ENCODE measurements around the gene HMCES. TPM values are rescaled to one million over a fixed set of nuclear protein-coding genes. Genes with fewer than 3 reads are reported as not detected.

HMCES gene
- polyA plus RNA-seq, 3 donors = 11.9 to 23.0 (median 18.0) TPM

GRCh38 chr3:129310111-129311011 is 31.7 kb downstream of the HMCES start:
- no peak overlapping the region for H3K4me3 ChIP-seq (replicated peaks in 1 of 3; ENCODE audit: low read depth in 2 of 3, low read length in 3 of 3)
- Mint-ChIP-seq H3K4me3 (peak overlapping the region in 1 of 2 donors; percentile 13), H3K27ac (no peak overlapping the region), H3K27me3 (ENCODE audit: low read depth in 3 of 3) (peaks cover 0 to 7% (median 2%) of the 10 kb centered on the region in 3 donors), H3K36me3 (peaks cover 0 to 1% of the 10 kb centered on the region in 2 donors), H3K9me3 (peaks cover 0 to 2% (median 0%) of the 10 kb centered on the region in 7 donors), H3K4me1 (peaks cover 60% of the 10 kb centered on the region)
- H4K20me1 ChIP-seq (ENCODE audit: insufficient read depth, low read length) = peaks cover 37% of the 10 kb centered on the region
- H3K4me2 ChIP-seq (replicated peaks; ENCODE audit: extremely low read depth, low read length, poor library complexity, severe bottlenecking) = peak overlapping the region; percentile 0
- H3K9me3 ChIP-seq (replicated peaks in 1 of 2; ENCODE audit: control insufficient read depth in 1 of 2, insufficient read depth in 1 of 2, low read length in 2 of 2) = no peaks in the 10 kb centered on the region
- H3K9ac ChIP-seq (ENCODE audit: insufficient read depth, low read length, poor library complexity, severe bottlenecking) = no peak overlapping the region
- WGBS (ENCODE audit: insufficient coverage) = 39% methylated on average over 5 of the region's 7 CpGs
- peaks cover 44 to 55% of the 10 kb centered on the region in 2 donors for H3K4me1 ChIP-seq (ENCODE audit: control insufficient read depth in 1 of 2, insufficient read depth in 2 of 2, low read length in 2 of 2)
- H3K36me3 ChIP-seq (replicated peaks in 1 of 2; ENCODE audit: control insufficient read depth in 1 of 2, insufficient read depth in 2 of 2, low read length in 2 of 2) = no peaks in the 10 kb centered on the region
- no peak overlapping the region for H2AFZ ChIP-seq (ENCODE audit: insufficient read depth, low read depth, low read length, poor library complexity, severe bottlenecking)
- TF ChIP-seq, protein P1, sequence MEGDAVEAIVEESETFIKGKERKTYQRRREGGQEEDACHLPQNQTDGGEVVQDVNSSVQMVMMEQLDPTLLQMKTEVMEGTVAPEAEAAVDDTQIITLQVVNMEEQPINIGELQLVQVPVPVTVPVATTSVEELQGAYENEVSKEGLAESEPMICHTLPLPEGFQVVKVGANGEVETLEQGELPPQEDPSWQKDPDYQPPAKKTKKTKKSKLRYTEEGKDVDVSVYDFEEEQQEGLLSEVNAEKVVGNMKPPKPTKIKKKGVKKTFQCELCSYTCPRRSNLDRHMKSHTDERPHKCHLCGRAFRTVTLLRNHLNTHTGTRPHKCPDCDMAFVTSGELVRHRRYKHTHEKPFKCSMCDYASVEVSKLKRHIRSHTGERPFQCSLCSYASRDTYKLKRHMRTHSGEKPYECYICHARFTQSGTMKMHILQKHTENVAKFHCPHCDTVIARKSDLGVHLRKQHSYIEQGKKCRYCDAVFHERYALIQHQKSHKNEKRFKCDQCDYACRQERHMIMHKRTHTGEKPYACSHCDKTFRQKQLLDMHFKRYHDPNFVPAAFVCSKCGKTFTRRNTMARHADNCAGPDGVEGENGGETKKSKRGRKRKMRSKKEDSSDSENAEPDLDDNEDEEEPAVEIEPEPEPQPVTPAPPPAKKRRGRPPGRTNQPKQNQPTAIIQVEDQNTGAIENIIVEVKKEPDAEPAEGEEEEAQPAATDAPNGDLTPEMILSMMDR (IDR thresholded peaks at IDR 0.05) = no peak
- peaks cover 16% of the 10 kb centered on the region for H3K79me2 ChIP-seq (ENCODE audit: insufficient read depth, low read length)
- H3K27ac ChIP-seq (ENCODE audit: low read depth in 1 of 2, low read length in 2 of 2) = no peak overlapping the region
- H3K27me3 ChIP-seq (ENCODE audit: control insufficient read depth in 2 of 2, insufficient read depth in 2 of 2, low read length in 2 of 2) = no peaks in the 10 kb centered on the region
- intact Hi-C loops (cut with micrococcal nuclease) = loop anchor here (5.0 to 10.0 kb wide), 2 partner anchors 33 to 336 kb away; partner anchors contain the start of gene HMCES (in 1 of the 2)
- peak in 2 of 3 donors; percentile 34 to 41 for DNase-seq

GRCh38 chr3:129311054-129311902 is 32.6 kb downstream of the HMCES start:
- Histone ChIP-seq H3K4me3 (replicated peaks in 1 of 3; ENCODE audit: low read depth in 2 of 3, low read length in 3 of 3) (no peak overlapping the region), H2AFZ (ENCODE audit: insufficient read depth, low read depth, low read length, poor library complexity, severe bottlenecking) (no peak overlapping the region), H4K20me1 (ENCODE audit: insufficient read depth, low read length) (peaks cover 41% of the 10 kb centered on the region), H3K4me1 (ENCODE audit: control insufficient read depth in 1 of 2, insufficient read depth in 2 of 2, low read length in 2 of 2) (peaks cover 35 to 46% of the 10 kb centered on the region in 2 donors), H3K79me2 (ENCODE audit: insufficient read depth, low read length) (peaks cover 20% of the 10 kb centered on the region), H3K27ac (ENCODE audit: low read depth in 1 of 2, low read length in 2 of 2) (peak overlapping the region in 1 of 2 donors; percentile 32), H3K9me3 (replicated peaks in 1 of 2; ENCODE audit: control insufficient read depth in 1 of 2, insufficient read depth in 1 of 2, low read length in 2 of 2) (no peaks in the 10 kb centered on the region), H3K36me3 (replicated peaks in 1 of 2; ENCODE audit: control insufficient read depth in 1 of 2, insufficient read depth in 2 of 2, low read length in 2 of 2) (no peaks in the 10 kb centered on the region), H3K4me2 (replicated peaks; ENCODE audit: extremely low read depth, low read length, poor library complexity, severe bottlenecking) (no peak overlapping the region), H3K27me3 (ENCODE audit: control insufficient read depth in 2 of 2, insufficient read depth in 2 of 2, low read length in 2 of 2) (no peaks in the 10 kb centered on the region), H3K9ac (ENCODE audit: insufficient read depth, low read length, poor library complexity, severe bottlenecking) (no peak overlapping the region)
- Mint-ChIP-seq H3K27ac (peak overlapping the region in 5 of 7 donors; percentile 13 to 68 (median 58)), H3K9me3 (peaks cover 0 to 2% (median 0%) of the 10 kb centered on the region in 7 donors), H3K4me1 (peaks cover 51% of the 10 kb centered on the region), H3K4me3 (no peak overlapping the region), H3K36me3 (peaks cover 0 to 1% of the 10 kb centered on the region in 2 donors), H3K27me3 (ENCODE audit: low read depth in 3 of 3) (peaks cover 0 to 9% (median 2%) of the 10 kb centered on the region in 3 donors)
- 100% methylated on average over 1 of the region's 3 CpGs for WGBS (ENCODE audit: insufficient coverage)
- DNase-seq = no peak
- TF ChIP-seq, protein P1 (IDR thresholded peaks at IDR 0.05) = no peak
- intact Hi-C loops (cut with micrococcal nuclease) = loop anchor here (5.0 to 10.0 kb wide), 2 partner anchors 34 to 336 kb away; partner anchors contain the start of gene HMCES (in 1 of the 2)

Data from CD14-positive monocyte (primary cell).